ENCODE data around the gene GSDMA. TPM values are rescaled to one million over a fixed set of nuclear protein-coding genes. Genes with fewer than 3 reads are reported as not detected.
"Not testable (repeated sequence)": the region's sequence is repeated elsewhere in the genome, so short reads cannot be mapped to it uniquely, and the experiment has no call there.

The GSDMA gene
- total RNA-seq, 4 donors from 2014 or later = 0.65 to 1.1 (median 0.72) TPM; not detected in 1

DNA sequence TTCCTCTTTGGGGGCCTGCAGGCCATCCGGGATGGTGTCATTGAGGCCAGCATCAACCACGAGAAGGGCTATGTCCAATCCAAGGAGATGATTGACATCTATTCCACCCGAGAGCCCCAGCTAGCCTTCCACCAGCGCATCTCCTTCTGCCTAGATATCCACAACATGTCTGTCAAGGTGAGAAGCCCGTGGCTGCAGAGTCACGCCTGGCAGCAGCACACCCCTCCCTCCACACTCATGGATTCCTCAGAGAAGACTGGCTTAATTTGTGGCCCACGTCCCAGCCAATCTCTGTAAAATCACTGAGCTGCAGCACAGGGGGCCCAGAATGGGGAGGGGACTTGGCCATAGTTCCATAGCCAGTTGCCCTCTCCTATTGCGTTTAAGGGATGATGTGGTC lies 33.4 kb downstream of the GSDMA start:
- TF ChIP-seq, protein P1, sequence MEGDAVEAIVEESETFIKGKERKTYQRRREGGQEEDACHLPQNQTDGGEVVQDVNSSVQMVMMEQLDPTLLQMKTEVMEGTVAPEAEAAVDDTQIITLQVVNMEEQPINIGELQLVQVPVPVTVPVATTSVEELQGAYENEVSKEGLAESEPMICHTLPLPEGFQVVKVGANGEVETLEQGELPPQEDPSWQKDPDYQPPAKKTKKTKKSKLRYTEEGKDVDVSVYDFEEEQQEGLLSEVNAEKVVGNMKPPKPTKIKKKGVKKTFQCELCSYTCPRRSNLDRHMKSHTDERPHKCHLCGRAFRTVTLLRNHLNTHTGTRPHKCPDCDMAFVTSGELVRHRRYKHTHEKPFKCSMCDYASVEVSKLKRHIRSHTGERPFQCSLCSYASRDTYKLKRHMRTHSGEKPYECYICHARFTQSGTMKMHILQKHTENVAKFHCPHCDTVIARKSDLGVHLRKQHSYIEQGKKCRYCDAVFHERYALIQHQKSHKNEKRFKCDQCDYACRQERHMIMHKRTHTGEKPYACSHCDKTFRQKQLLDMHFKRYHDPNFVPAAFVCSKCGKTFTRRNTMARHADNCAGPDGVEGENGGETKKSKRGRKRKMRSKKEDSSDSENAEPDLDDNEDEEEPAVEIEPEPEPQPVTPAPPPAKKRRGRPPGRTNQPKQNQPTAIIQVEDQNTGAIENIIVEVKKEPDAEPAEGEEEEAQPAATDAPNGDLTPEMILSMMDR (IDR thresholded peaks at IDR 0.05) = no peak
- ATAC-seq (ENCODE audit: low FRiP score) (no peak), DNase-seq (ENCODE audit: low spot score) (no peak)

DNA sequence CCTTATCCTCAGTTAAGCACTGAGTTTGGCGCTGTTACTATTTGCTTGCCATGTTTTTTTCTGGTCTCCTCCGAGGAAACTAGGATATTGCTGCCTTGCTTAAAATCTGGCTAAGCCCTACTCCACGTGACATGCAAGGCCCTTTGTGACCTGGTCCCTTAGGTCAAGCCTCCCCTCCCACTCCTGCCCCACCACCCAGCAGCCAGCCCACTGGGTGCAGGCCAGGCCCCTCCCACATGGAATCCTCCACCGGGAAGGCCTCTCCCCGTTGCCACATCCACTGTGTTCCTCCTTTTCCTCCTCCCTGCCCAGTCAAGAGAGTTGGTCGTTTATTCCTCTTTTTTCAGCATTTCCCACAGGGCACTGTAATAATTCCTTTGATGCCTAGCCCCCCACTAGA lies 34.0 kb downstream of the GSDMA start:
- TF ChIP-seq, protein P1 (IDR thresholded peaks at IDR 0.05) = no peak
- no peak for DNase-seq (ENCODE audit: low spot score)
- no peak for ATAC-seq (ENCODE audit: low FRiP score)

DNA sequence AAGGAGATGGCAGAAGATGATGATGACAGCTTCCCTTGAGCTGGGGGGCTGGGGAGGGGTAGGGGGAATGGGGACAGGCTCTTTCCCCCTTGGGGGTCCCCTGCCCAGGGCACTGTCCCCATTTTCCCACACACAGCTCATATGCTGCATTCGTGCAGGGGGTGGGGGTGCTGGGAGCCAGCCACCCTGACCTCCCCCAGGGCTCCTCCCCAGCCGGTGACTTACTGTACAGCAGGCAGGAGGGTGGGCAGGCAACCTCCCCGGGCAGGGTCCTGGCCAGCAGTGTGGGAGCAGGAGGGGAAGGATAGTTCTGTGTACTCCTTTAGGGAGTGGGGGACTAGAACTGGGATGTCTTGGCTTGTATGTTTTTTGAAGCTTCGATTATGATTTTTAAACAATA lies 34.7 kb downstream of the GSDMA start:
- ATAC-seq (ENCODE audit: low FRiP score) = no peak
- no peak for DNase-seq (ENCODE audit: low spot score)
- TF ChIP-seq, protein P1 (IDR thresholded peaks at IDR 0.05) = no peak

DNA sequence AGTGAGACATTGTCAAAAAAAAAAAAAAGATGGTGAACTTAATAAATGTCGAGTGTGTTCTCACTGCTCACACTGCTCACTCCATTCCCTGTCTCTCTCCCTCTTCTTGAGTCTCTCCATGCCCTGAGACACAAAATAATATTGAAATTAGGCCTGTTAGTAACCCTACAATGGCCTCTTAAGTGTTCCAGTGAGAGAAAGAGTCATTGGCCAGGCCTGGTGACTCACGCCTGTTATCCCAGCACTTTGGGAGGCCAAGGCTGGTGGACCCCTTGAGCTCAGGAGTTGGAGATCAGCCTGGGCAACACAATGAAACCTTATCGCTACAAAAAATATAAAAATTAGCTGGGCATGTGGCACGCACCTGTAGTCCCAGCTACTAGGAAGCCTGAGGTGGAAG lies 36.3 kb downstream of the GSDMA start:
- no peak for DNase-seq (ENCODE audit: low spot score)
- no peak for ATAC-seq (ENCODE audit: low FRiP score)

DNA sequence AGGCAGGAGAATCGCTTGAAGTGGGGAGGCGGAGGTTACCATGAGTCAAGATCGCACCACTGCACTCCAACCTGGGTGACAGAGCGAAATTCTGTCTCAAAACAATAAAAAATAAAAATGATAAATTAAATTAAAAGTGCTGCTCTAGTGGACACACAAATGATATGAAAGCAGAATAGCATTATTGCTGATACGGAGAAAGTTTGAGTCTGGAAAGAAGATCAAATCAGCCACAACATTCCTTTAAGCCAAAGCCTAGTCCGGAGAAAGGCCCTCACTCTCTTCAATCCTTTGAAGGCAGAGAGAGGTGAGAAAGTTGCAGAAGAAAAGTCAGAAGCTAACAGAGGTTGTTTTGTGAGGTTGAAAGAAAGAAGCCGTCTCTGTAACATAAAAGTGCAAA lies 37.4 kb downstream of the GSDMA start:
- no peak for ATAC-seq (ENCODE audit: low FRiP score)
- TF ChIP-seq, protein P1 (IDR thresholded peaks at IDR 0.05) = no peak
- no peak for DNase-seq (ENCODE audit: low spot score)

More for the DNA sequence above, 36.3 kb downstream of the GSDMA start:
- TF ChIP-seq, protein P1 (IDR thresholded peaks at IDR 0.05) = no peak

DNA sequence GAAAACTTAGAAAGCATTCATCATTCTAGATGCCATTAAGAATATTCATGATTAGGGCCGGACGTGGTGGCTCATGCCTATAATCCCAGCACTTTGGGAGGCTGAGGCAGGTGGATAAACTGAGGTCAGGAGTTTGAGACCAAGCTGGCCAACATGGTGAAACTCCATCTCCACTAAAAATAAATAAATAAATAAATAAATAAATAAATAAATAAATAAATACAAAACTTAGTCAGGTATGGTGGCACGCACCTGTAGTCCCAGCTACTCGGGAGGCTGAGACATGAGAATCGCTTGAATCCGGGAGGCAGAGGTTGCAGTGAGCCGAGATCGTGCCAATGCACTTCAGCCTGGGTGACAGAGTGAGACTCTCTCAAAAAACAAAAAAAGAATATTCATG lies 38.5 kb downstream of the GSDMA start:
- ATAC-seq (ENCODE audit: low FRiP score); DNase-seq (ENCODE audit: low spot score): not testable (repeated sequence)

GRCh38 chr17:40004072-40004471 lies 41.3 kb downstream of the GSDMA start:
- TF ChIP-seq, protein P1 (IDR thresholded peaks at IDR 0.05) = no peak
- no peak for ATAC-seq (ENCODE audit: low FRiP score)

DNA sequence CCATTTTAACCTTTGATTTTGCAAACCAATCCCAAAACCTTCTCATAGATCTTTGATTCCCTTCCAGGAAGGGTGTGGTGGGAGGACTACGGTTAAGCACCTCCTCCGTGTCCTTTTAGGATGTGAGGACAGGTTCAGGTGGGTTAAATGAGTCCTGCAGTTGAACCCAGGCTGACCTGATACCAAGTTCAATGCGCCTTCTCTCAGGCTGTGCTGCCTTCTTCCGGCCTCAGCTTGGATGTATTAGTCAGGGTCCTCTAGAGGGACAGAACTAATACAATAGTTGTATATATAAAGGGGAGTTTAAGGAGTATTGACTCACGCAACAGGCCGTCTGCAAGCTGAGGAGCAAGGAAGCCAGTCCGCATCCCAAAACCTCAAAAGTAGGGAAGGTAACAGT lies 41.9 kb downstream of the GSDMA start:
- TF ChIP-seq, protein P1 (IDR thresholded peaks at IDR 0.05) = no peak
- DNase-seq (ENCODE audit: low spot score) (no peak), ATAC-seq (ENCODE audit: low FRiP score) (no peak)

More at GRCh38 chr17:40004072-40004471, 41.3 kb downstream of the GSDMA start:
- DNase-seq (ENCODE audit: low spot score) = no peak
